Ureter (tissue), 1 donor: ENCODE data around the gene PSTPIP2. TPM values are rescaled to one million over a fixed set of nuclear protein-coding genes. Genes with fewer than 3 reads are reported as not detected.

Source experiments
- DNase-seq: peaks from one replicate; pipeline ENCODE4 v3.0.0-alpha.2; 2020; ENCODE audit warnings: low spot score
- total RNA-seq: library from RNA; stranded (reverse); gene quantifications from one replicate; pipeline ENCODE4 v1.2.4, GENCODE V29; 2023
- donor health status: DM: yes; HTN: yes; CAD: no.

PSTPIP2 gene
- total RNA-seq, 1 donor from 2014 or later = 9.9 TPM

GRCh38 chr18:46069524-46069923 lies 2.5 kb downstream of the PSTPIP2 start:
- no peak for DNase-seq

GRCh38 chr18:46068763-46069162 lies 3.3 kb downstream of the PSTPIP2 start:
- peak; percentile 17 for DNase-seq

- no peak for DNase-seq
Measured at GRCh38 chr18:46067438-46068007, 4.5 kb downstream of the PSTPIP2 start.

GRCh38 chr18:46062781-46063180 lies 9.3 kb downstream of the PSTPIP2 start:
- no peak for DNase-seq

GRCh38 chr18:46061796-46062195 lies 10.3 kb downstream of the PSTPIP2 start:
- DNase-seq = no peak

GRCh38 chr18:46061387-46061786 lies 10.7 kb downstream of the PSTPIP2 start:
- DNase-seq = peak; percentile 25

GRCh38 chr18:46060359-46060841 lies 11.7 kb downstream of the PSTPIP2 start:
- no peak for DNase-seq

- no peak for DNase-seq
Measured at GRCh38 chr18:46055838-46056230, 16.2 kb downstream of the PSTPIP2 start.

GRCh38 chr18:46054956-46055837 lies 16.9 kb downstream of the PSTPIP2 start:
- DNase-seq = no peak

- no peak for DNase-seq
Measured at GRCh38 chr18:46053368-46054095, 18.5 kb downstream of the PSTPIP2 start.

GRCh38 chr18:46051731-46052461 lies 20.2 kb downstream of the PSTPIP2 start:
- DNase-seq = peak; percentile 32

GRCh38 chr18:46050268-46050667 lies 21.8 kb downstream of the PSTPIP2 start:
- no peak for DNase-seq

GRCh38 chr18:46048641-46049040 lies 23.4 kb downstream of the PSTPIP2 start:
- DNase-seq = no peak

- peak; percentile 30 for DNase-seq
Measured at GRCh38 chr18:46047369-46047768, 24.7 kb downstream of the PSTPIP2 start.

- DNase-seq = no peak
Measured at GRCh38 chr18:46046688-46047087, 25.4 kb downstream of the PSTPIP2 start.

- peak; percentile 19 for DNase-seq
Measured at GRCh38 chr18:46046126-46046525, 25.9 kb downstream of the PSTPIP2 start.

- DNase-seq = no peak
Measured at GRCh38 chr18:46042571-46043123, 29.4 kb downstream of the PSTPIP2 start.

GRCh38 chr18:46040747-46041104 lies 31.3 kb downstream of the PSTPIP2 start:
- DNase-seq = no peak

- no peak for DNase-seq
Measured at GRCh38 chr18:46040033-46040746, 31.9 kb downstream of the PSTPIP2 start.

GRCh38 chr18:46037512-46038305 lies 34.4 kb downstream of the PSTPIP2 start:
- DNase-seq = no peak
